NT2/D1 (cell line): ENCODE results near the gene ELP5.

ENCODE experiments used
- YY1 ChIP-seq: IDR thresholded peaks from 2 replicates; pipeline ENCODE4 v1.6.1; 2011; ENCODE audit not compliant: insufficient read length, insufficient read depth
- ZNF274 ChIP-seq: IDR thresholded peaks from 2 replicates; pipeline ENCODE4 v1.6.1; 2011; ENCODE audit warnings: mild to moderate bottlenecking, low read depth, low read length

DNA sequence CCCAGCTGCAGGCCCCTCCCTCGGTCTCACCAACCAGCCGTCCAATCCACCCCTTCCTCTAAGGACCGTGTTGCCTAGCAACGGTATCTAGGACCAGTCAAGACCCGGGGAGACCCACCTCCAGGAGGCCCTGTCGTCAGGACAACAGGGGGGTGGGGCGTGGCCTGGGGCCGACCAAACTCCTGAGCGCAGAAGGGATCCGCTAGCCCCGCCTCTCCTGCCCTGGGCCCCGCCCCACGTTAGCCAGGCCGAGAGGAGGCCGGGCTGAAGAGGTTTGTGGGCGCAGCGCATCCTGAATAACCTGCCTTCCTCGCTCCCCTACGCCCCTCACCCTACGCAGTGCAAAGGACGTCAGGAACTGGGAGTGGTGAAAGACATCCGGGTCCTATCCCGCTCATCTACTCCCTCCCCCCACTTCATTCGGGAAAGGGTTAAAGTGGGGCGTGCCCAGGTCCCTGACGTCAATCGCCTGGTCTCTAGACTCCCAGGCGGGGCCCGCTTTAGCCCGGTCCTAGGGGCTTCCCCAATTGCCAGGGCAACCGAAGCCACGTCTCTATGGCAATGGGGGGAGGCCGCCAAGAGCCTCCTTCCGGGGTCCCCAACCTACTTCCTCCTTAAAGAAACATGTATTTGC lies 47.1 kb upstream of the ELP5 start:
- TF ChIP-seq ZNF274 (no peak), YY1 (no peak)
